Measurements from ENCODE around the gene VEPH1.

VEPH1 gene

DNA sequence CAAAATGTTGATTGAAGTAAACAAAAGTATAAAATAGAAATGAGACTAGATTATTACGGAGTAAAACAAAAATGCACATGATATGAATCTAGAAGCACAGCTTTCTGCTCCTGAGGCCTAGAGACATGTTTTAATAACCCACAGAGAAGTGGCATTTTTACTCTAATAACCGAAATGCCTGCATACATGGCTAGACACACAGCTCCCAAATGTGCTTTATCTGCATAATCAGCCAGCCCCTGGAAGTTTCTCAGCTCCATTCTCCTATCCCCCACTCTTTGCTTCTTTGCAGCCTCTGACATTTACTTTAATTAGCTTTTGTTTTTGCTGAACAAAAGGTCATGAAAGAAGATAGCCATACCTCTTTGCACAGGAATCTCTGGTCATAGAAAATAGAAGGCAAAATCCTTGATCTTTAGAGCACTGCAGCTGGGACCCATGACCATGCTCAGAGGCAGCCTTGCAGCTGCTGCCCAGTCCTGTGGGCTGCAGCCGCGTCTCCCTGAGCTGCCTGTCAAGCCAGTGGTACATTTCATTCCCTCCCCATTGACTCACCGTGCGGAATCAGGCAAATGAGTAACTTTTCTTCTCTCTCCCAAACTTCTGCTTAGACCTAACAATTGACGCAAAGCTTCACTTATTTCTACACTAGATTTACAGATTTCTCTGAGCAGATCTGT is at the start of gene VEPH1:
Gene VEPH1, minus strand, starts transcription at position 501 of the 680 bp plus-strand sequence. CDS start 8,067 bp downstream, outside the sequence.
- DNase-seq (ENCODE audit: low read depth) = no peak

DNA sequence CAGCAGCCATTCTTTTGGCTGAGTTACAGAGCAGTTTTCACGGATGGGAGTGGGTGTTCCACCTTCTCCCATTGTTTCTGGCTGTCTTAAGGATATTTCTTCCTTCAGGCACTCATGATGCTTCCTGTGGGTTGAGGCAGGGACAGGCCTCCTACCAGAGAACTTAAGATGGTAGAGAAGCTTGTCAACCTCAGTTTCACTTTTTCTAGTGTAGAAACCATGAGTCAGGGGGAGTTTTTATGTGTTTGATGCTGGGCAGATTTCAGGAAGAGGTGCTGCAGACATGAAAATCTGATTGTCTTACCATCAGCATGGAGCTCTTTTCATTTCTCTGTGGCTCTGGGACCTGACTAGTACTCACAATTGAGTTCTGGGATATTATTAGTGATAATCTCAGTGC is 48.7 kb upstream of the VEPH1 start:
- no peak for DNase-seq (ENCODE audit: low read depth)

GRCh38 chr3:157549498-157549897 is 46.3 kb upstream of the VEPH1 start:
- no peak for DNase-seq (ENCODE audit: low read depth)

DNA sequence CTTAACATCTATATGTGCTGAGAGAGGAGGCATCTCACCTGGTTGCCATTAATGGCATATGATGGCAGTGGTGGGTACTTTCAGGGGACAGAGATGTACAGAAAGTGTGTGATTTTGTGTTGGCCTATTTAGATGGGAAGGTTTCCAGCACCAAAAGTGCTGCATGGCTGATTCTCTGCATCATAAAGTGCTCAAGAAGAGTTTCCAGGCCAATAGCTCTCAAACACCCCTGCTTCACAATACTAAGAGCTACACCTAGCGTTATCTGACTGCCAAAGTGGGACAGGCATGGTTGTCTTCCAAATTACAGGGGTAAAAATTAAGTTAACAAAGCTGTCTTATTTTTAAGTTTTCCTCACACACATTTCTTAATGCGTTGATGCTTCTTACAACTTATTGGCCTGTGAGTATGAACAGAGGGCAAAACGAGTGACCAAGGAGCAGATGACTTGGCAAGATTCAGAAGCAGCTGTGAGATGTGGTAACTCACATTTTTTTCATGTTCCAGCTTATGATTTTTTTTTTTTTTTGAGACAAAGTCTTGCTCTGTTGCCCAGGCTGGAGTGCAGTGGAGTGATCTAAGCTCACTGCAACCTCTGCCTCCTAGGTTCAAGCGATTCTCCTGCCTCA is 41.4 kb upstream of the VEPH1 start:
- no peak for DNase-seq (ENCODE audit: low read depth)

- DNase-seq (ENCODE audit: low read depth) = no peak
Measured at GRCh38 chr3:157543501-157544035, 40.4 kb upstream of the VEPH1 start.

GRCh38 chr3:157542711-157543500 is 39.7 kb upstream of the VEPH1 start:
- DNase-seq (ENCODE audit: low read depth) = no peak

DNA sequence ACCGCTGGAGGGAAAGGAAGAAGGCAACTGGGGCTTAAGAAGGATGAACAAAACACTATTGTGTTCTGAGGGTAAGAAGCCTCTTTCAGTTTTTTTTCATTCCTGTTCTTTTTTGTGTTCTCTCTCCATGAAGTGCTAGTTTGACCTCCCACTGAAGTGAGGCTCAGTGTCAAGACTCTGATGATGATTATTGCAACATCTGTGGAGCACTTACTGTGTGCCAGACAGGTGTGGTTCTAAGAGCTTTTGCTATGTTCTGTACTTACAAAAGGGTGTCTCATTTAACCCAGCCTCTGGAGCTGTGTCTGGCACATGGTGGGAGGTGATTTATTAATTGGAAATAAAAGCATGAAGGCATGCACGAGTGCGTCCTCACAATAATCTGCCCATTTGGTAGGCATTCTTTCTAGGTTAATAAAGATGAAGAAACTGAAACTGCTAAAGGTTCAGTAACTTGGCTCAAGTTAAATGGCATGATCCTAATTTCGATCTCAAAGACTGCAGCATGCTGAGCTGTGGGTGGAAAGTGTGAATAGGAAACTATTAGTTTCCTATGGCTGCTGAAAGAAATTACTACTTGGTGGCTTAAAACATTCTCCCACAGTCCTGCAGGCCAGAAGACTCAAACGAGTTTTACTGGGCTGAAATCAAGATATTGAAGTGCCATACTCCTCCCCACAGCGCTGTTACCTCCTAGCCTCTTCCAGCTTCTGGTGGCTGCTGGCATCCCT is 38.5 kb upstream of the VEPH1 start:
- no peak for DNase-seq (ENCODE audit: low read depth)

GRCh38 chr3:157540656-157541055 is 37.4 kb upstream of the VEPH1 start:
- DNase-seq (ENCODE audit: low read depth) = no peak

DNA sequence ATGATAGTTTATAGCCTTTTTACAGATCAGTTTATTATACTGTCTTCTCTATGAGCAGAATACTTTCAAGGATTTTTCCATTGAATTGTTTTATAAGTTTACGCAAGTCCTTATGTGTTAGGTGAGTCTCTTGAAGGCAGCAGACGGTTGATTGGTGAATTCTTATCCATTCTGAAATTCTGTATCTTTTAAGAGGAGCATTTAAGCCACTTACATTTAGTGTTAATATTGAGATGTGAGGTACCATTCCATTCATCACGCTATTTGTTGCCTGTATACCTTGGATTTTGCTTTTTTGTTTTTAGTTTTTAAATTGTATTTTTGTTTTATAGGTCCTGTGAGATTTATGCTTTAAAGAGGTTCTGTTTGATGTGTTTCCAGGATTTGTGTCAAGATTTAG is 32.5 kb upstream of the VEPH1 start:
- no peak for DNase-seq (ENCODE audit: low read depth)

GRCh38 chr3:157534725-157535161 is 31.5 kb upstream of the VEPH1 start:
- no peak for DNase-seq (ENCODE audit: low read depth)

- no peak for DNase-seq (ENCODE audit: low read depth)
Measured at GRCh38 chr3:157533298-157534070, 30.3 kb upstream of the VEPH1 start.

DNA sequence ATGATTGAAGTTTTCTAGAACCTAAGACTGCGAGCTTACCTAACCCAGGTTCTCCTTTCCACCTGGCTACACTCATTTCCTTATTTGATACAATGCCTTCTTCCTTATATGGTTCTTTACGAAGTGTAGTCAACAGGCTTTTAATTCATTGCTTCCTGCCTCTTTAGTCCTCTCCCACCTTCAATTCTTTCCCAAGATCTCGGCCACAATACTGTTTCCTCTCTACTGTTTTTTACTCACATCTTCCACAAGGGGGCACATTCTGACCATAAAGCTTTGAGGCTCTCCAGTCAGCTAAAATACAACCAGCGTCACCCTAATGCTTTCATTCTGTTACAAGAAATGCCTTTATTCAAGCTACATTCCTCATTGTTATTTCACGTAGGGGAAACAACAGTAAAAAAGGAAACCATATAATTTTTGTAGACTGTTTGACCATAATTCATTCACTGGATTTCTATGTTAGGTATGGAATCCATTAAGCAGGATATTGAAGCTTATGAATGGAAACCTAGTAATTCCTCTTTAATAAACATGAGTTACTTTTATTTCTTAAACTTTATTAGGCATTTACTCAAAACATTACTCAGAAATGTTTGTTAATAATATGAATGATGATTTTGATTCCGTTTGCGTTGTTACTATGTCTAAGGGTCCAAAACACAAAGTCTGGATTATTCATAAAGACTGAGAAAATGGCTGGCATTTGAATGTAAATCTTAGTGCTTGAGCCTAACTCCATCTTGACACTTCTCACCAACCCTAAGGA is 29.5 kb upstream of the VEPH1 start:
- DNase-seq (ENCODE audit: low read depth) = no peak

GRCh38 chr3:157531771-157532170 is 28.6 kb upstream of the VEPH1 start:
- no peak for DNase-seq (ENCODE audit: low read depth)

DNA sequence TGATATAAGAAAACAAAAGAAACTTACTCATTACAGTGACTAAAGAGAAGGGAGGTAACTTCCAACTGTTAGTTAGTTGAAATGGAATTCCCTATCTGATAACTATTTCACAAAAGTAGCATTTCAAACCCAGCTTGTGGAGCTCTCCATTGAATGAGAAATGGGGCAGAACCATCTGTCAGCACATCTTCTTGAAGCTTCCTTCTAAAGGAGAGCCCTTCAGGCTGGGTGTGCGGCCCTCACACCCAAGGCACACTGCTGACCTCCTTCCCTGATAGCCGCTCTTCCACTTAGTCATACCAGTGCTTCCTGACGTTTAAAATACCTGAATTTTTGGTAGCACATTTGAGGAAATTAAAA is 28.1 kb upstream of the VEPH1 start:
- no peak for DNase-seq (ENCODE audit: low read depth)

GRCh38 chr3:157530637-157531300 is 27.6 kb upstream of the VEPH1 start:
- no peak for DNase-seq (ENCODE audit: low read depth)

DNA sequence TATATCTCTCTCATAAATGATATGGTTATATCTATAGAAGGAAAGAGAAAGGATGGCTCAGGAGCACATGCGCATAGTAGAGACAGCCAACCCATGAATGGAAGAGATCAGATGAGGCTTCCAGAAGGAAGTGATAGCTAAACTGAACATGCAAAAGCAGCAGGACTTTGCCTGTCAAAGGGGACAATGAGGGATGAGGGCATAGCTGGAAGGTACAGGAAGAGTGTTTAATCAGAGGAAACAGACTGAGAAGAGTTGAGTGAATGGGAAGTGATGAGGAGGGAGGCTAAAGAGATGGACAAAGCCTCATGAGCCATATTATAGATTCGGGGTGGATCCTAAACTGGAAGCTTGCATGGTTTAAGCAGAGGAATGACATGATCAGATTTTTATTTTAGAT is 26.5 kb upstream of the VEPH1 start:
- no peak for DNase-seq (ENCODE audit: low read depth)

- DNase-seq (ENCODE audit: low read depth) = no peak
Measured at GRCh38 chr3:157529085-157529484, 25.9 kb upstream of the VEPH1 start.

DNA sequence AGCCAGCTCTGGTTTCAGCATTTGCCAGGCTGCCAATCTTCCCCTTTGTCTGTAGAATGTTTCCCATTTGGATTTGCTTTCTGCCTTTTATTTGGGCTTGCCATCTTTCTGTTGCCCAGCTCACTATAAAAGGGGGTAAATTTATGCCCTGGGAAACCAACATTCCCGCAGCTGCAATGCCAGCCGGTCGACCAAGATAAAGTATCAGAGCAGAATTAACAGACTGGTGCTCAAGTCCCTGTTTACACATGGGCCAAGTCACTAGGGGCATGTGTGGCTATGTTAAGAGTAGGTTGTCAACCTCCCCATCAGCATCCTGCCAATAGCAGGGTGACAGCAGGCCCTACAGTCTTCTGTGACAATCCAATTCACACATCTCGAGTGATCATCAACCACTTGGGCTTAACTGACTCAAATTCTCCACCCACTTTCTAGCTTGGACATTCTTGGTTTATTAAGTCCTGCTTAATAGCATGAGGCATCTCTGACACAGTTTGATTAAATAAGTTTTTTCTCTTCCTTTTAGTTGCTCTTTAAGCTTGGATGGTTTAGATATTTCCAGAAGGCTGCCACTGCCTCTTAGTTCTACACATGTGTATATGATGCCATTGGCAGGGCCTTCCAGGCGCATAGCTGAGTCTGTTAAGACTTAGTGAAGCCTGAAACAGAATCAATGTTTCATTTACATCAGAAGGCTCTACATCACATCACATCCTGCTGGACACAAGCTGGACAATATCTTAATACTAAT is 24.1 kb upstream of the VEPH1 start:
- DNase-seq (ENCODE audit: low read depth) = no peak

GRCh38 chr3:157526036-157526435 is 22.8 kb upstream of the VEPH1 start:
- no peak for DNase-seq (ENCODE audit: low read depth)
